Stimulated activated CD4-positive, alpha-beta T cell treated with anti-CD3 and anti-CD28 coated beads, TNF-alpha, amount 100 ng/mL, for 4 hours (primary cell): ENCODE data around the gene BEAN1.

Experiments used
- DNase-seq, 3 experiments: peaks; one replicate each; pipeline ENCODE4 v3.0.0-alpha.2; 2020; ENCODE audit warnings: low read depth in 3 of 3

BEAN1 gene

DNA sequence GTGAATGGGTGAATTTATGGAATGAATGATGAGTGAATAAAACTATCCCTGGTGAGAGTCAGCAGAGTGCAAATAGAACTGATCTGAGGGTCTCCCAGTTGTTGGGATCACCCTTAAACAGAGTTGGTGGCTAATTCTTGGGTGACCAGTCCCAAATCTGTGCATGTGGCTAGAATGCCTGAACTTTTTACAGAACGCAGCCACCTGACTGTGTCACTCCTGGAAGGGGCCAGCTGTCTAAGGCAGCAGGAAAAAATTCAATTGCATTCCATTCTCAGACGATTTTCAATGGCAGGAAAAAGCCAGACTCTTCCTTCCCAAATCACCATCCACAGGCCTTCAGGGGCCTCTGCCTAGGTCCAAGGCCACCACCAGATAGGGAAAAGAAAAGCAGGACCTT lies 43.5 kb downstream of the BEAN1 start:
- DNase-seq, result no peak

DNA sequence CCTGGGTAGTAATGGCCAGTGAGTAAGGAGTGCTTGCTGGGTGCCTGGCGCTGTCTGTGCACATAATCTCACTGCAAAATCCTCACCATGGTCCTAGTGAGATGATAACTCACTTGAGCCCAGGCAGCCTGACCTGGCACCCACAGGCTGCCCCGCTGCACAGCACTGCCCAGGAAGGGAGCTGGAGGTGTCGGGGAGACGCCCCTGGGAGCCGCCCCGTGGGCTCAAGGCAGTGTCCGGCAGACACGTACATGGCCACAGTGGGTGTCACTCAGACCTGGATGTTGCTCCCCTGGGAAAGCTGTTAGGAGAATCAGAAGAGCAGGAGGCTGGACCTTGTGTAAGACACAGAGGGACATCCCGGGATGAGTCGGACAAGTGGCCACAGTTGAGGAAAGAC lies 44.2 kb downstream of the BEAN1 start:
- no peak for DNase-seq

DNA sequence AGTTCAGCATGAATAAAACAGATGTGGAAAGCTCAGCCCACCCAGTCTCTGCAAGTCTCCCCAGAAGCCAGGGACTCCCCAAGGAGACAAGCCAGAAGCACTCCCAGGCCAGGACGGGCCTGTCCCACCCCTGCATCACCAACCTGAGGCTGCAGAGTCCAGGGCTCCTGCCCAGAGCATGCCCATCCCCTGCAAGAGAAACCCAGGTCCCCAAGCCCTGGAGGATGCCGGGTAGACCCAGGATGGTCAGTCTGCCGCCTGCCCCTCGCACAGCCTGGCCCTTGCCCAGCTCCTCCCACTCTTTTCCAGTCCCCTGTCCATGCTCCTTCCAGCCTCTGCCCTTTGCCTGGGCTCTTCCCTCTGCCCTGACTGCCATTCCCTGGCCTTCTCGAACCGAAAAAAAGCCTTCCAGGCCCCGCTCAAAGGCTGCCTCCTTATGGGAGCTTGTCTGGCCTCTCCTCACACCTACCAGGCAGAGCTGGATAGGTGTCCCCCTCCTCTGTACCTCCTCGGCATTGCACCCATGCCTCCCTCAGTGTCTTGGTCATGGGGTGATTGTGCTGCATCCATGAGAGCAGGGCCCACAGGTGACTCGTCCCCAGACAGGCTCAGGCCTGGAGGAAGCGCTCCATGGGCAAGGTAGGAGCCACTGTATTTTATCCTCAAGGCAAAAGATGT lies 44.8 kb downstream of the BEAN1 start:
- no peak for DNase-seq

DNA sequence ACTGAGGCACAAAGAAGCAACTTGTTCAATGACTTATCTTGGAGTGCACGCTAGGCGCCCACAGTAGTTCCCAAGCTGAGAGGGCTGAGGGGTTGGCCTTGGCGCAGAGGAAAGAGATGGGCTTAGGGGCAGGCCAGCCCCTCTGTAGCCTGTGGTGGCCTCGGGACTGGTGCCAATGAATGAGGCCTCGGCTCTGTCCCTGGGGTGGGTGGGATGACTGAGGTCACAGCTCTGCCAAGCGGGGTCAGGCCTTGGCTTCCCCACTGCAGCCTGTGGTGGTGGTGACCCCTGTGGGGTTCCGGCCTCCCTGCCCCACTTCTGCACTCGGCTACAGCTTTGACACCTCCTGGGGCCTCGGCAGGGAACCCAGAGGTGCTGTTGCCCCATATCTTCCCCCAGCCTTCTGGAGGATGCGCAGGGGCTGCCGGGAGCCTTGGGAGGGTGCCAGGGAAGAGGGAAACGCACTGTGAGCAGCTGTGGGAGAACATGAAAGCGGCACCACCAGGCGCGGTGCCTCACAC lies 46.0 kb downstream of the BEAN1 start:
- no peak for DNase-seq

DNA sequence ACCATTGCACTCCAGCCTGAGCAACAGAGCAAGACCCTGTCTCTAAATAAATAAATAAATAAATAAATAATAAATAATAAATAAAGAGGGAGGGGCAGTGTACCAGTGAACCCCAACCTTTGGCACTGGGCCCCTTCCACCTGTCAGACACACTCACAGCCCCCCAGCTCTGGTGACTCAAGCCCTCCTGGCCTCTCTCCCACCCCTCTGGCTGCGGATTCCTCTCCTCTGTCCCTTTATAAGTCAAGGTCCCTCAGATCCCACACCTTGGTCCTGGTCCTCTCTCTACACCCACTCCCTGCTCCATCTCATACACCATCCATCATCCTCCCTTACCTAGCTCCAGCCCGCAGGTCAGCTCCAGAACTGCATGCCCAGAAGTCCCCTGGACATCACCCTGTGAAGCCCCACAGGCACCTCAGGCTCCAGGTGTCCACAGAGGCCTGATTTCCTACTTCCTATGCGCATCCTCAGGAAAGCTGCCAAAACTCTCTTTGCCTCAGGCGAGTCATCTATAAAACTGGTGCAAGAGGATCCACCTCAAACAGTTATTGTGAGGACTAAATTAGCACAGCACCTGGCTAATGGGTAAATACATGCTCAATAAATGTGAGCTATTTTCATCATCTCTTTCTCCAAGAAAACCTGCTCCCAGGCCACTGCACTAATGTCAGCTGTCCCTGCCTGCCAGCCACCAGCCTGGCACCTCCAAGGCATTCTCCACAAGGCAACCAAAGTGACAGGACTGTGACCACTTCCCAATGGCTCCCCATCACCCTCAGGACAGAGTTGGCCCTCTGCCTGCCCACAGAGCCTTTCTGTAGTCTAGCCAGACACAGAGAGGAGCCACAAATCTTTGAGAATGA lies 46.8 kb downstream of the BEAN1 start:
- DNase-seq, result no peak

DNA sequence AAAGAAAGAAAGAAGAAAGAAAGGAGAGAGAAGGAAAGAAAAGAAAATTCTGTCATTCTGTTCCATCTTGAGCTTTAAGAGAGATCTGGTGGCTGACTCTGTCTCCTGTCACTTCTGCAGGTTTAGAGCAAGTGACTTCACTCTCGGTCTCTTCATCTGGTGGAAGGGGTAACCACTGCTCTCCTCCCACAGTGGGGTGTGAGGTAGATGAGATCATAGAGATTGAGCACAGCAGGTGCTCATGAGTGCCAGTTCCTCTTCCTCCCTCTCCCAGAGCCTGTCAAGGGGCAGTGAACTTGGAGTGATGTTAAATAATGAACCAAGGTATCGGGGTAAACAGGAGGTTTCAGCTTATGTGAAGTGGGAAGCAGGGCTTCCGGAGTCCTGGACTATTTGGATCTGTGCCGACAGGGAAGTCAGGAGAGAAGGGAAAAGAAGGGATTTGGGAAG lies 47.7 kb downstream of the BEAN1 start:
- DNase-seq, result peak in 2 of 3 experiments; percentile 21 to 51

DNA sequence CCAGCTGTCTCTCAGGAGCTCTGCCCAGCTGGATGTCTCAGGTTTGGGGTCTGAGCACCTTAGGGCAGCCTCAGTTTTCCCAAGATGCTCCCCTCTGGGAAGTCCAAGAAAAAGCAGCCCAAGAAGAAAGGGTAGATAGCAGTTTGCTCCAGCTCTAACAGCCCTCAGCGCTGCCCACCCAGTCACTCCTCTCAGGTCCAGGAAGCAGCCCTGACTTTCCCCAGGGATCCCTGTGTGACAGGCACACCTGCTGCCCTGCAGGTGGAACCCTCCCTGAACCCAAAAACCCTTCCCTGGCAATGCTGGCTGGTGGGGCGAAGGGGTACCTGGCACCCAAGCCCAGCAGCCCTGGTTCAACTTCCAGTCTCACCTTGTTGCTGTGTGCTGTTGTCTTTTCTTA lies 48.1 kb downstream of the BEAN1 start:
- no peak for DNase-seq

DNA sequence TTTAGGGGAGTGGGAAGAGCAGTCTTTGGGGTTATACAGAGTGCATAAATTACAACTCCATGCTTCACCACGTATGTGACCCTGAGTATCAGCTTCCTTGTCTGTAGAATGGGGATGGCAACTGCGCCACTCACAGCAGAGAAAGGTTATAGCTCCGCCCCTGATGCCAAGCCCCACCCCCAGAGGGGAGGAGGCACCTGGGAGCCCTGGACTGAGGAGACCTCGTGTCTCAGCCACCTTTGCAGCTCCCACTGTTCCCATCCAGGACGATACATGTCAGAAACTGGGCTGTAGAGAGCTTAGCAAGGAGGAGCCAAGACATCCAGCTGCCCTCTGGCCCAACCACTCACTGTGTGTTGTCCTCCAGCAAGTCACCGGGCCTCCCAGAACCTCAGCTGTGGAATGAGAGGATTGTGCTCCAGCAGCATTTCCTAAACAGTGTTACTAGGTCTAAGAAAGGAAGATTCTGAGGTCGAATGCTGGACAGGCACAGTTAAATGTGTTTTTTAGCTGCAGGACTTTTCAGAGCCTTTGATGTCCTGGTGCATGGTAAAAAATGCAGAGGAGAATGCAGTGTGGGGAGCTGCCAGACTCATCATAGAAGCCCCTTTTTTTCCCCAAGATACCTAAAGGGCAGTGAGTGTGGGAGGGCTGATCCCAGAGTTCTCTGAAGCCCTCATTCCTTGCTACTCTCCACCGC lies 49.4 kb downstream of the BEAN1 start:
- peak in 2 of 3 experiments; percentile 17 to 27 for DNase-seq

DNA sequence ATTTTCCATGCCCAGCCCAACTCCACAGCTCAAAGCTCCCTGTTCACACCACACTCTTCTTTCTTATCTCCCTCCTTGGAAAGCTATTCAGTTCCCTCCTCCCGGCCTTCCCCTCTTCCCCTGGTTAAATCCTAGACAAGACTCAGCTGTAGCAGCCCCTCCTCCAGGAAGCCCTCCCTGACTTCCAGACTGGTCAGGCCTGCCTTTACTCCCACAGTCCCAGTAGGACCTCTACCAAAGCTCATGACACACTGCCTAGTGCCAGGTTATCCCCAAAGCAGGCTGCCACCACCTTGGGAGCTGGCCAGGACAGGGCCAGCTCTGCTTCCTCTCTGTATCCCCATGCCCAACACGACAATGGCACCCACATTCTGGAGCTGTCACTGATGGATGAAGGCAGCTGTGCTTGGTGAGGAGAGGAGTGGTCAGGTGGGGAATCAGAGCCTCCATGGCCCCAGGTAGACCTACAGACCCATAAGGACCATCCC lies 50.0 kb downstream of the BEAN1 start:
- no peak for DNase-seq

DNA sequence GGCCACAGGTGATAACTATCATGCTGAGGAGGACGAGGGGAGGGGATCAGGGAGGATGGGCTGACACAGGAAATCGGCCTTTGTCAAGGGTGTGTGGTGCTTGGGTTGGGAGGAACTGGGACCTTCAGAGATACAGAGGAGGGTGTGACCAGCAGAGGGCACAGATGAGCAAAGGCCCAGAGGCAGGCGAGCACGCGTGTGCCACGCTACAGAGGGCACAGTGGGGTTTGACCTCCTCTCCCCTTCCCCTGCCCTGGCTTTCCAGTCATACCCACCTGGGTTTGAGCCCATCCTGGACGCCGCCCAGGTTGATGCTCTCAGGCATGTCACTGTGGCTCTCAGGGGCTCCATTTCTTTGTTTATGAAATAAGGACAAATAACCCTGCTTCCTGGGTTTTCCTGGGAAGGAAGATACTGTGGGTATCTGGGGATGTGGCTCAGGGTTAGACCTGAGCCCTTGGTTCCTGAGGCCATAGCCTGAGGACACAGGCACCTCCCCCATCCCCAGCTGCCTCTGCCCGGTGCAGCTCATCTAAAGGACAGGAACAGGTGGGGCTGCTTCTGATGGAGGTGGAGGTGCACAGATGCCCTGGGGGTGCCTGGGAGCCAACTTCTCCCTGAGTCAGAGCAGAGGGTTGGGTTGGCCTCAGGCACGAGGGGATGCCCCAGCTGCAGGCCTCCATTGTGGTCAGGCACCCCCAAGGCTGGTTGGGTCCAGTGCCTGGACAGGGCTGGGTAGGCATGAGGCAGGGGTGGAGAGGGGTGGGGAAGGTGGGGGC lies 51.8 kb downstream of the BEAN1 start:
- DNase-seq, result peak; percentile 63 to 75 (median 71)

DNA sequence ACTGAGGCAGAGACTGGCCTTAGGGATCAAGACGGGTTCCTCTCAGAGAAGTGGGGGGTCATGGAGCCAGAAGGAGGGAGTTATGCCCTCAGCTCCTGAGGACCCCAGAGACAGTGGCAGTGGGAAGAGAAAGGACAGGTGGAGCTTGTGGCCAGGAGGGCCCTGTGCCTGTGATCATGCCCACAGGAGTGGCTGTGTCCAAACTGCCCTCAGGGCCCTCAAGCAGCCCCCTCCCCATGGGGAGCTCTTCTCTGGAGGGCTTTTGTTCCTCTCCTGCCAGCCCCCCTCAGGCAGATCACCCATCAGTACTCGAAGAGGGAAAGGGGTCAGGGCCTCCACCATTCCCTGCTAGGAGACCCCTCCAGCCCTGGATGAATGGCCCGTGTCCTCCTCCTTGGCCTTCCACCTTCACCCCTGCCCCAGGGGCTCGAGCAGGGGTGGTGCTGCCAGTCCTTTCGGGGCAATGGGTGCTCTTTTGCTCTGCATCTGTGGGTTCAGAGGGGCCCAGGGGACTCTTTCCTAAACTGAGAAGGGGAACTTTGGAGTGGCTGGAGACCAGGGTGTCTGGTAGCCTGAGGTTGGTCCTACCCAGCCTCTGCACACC lies 52.7 kb downstream of the BEAN1 start:
- no peak for DNase-seq

DNA sequence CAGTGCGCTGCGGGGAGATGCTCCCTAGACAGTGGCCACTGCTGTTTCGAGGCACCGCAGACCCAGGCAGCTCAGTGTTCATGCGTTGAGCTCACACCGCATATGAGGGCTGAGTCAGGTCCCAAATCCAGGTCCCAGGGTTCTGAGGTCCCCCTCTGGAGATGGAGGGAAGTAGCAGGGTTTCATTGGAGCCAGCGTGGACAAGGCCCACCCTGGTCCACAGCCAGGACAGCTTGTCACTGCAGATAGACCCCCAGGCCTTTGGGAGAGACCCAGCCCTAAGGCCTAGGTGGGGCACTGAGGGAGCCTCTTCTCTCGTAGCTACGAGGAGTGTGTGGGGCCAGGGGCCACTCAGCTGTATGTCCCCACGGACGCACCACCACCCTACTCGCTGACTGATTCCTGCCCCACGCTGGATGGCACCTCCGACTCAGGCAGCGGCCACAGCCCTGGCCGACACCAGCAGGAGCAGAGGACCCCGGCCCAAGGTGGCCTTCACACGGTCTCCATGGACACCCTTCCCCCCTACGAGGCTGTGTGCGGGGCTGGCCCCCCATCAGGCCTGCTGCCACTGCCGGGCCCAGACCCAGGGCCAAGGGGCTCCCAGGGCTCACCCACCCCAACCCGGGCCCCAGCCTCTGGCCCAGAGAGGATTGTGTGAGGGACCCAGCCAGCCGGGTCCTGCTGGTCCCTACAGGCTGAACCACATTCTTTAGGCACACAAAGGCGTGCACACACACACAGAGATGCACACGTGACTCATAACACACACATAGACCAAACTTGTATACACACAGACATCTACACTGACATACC lies 53.4 kb downstream of the BEAN1 start:
- DNase-seq, result no peak

DNA sequence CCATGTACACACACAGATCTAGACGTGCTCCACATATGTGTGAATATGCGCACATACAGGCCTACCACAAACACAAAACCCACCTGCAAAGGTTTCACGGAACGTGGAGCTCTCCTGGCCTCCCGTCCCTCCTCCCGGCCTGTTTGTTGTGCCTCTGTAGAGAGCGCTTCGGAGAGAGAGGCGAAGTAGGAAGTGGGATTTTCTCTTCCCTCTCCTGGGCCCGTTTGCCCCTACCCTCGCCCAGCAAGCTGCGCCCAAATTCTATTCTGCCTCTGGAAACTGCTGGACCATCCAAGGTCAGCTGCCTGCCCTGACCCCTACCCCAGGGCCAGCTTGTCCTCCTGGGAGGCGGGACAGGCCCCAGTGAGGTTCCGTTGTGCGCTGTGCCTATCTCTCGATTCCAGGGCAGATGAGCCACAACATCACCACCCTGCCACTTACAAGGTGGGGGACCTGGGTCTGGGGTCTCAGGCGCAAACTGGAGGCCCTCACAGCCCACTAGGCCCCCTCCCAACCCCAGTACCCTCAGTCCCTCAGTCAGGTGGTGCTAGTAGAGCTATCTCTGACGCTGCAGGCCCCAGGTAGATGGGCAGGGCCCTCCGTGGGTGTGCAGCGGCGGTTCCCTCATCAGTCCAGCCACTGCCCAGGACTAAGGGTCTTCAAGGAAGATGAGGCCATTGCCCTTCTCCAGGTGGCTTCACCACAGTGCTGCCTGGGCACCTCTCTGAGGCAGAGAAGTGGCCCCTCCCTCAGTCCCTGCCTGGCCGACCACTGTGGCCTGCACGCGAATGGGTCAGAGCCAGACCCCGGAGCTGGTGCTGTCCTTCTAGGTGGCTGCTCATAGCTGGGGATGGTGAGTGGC lies 54.2 kb downstream of the BEAN1 start:
- no peak for DNase-seq

DNA sequence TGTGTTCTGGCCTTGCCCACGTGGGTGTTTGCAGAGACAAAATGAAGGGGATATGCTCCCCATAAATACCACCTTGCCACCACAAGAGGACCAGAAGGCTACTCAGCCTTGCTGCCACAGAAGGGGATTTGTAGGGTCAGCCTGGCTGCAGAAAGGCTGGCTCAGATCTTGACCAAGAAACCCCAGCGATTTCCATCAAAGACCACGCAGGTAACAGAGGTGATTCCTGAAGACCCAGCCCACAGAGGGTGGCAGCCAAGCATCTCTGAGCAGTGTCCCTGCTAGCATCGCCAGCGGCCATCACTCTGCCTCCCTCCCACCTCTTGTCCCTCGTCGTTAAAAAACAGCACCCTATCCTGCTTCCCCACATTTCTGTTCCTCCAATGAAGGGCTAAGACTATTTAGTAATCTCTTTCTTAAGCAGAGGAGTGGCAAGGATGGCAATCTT lies 54.9 kb downstream of the BEAN1 start:
- no peak for DNase-seq

DNA sequence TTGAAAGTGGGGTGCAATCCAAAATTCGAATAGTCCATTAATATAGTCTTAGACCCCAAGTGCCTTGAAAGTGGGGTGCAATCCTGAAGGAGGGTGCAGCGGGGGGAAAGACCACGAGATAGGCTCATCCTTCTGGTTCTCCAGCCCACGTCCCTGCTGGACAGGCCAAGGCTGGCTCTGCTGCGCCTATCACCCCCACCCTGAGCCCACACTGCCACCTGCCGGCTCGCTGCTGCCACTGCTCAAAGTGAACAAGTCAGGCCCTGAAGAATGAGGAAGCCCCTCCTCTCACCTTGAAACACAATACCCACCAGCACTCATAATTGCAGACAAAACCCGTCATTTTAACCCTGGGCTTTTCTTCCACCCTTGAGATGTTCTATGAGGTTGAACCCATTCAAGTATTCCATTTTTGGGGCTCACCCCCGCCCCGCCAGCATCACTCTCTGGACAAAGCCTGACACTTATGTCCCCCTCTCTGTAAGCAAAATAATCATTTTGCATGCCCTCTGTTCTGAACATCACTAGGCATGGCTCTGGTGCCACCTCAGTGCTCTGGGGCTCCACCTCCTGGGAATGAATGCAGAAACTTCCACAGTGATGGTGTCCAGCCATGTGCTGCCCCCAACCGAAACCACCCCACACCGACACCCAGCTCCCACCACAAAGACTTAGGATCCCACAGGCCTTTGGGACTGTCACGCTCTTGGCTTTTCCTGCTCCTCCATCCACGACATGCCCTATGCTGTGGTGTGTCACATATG lies 56.8 kb downstream of the BEAN1 start:
- peak; percentile 48 to 56 (median 55) for DNase-seq

DNA sequence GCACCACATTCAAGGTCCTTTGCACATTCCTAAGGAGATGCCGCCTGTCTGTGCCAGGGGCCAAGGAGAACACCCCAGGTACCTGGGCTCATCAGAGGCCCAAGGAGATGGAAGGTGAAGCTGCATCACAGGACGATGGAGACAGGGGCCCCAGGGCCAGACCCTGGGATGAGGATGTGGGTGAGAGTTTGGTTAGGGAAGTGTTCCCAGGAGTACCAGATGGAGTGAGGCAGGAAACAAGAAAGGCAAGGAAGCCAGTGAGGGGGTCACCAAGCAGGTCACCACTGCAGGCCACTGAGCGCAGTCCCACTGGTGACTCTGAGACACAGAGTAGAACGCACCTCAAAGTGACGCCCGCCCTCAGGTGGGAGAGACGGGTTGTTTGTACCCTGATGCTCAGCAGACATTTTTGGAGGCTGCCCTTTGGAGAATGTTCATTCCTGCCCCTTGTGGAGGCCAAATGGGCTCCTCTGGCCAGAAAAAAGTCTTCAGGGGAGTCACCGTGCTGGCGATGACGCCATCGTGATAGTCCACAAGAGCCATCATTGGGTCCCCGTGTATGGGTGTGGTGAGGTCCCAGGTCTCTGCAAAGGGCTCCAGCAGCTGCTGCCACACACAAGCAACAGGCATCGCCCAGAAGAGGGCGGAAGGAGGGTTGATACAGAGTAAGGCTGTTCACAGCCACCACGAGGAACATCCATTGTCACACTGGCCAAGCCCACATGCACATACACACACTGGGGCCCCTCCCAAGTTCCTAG lies 57.5 kb downstream of the BEAN1 start:
- DNase-seq, result no peak

DNA sequence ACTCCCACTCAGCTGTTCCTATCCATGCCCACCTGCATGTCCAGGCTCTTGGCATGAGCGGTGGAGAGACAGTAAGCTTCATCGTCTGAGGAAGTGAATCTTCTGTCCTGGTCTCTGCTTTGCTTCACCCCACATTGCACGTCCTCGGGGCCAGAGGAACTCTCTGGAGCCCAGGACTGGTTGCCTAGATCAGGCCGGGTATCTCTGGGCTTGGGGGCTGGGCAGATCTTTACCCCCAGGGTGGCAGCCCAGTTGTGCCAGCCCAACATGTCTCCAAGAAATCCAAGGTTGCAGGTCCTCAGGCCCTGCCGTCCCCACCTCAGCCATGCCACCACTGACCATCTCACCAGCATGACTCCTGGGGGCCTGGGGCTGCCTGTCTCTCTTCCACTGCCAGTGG lies 58.3 kb downstream of the BEAN1 start:
- no peak for DNase-seq
